ENCODE results near the gene SORCS2.
A peak's percentile ranks its signal among the peaks of the same experiment; 100 is the strongest.

SORCS2 gene

GRCh38 chr4:7655511-7656243 is 463.3 kb downstream of the SORCS2 start:
- TF ChIP-seq REST (IDR thresholded peaks at IDR 0.05; ENCODE audit: insufficient read depth in 1 of 2, low read depth in 2 of 2, low read length in 2 of 2) (0 out of 4 replicates have a peak, but pooled peaks of 1 of the 2 experiments have one; percentile 22), SIN3A (IDR thresholded peaks at IDR 0.05; ENCODE audit: borderline replicate concordance, insufficient read depth, low read length) (no peak), TAF1 (IDR thresholded peaks at IDR 0.05; ENCODE audit: borderline replicate concordance, insufficient read depth, low read length) (0 out of 2 replicates have a peak, but pooled peaks have one; percentile 22), POLR2AphosphoS5 (IDR thresholded peaks at IDR 0.05; ENCODE audit: low read depth, low read length) (peak; percentile 5)

GRCh38 chr4:7656244-7656800 is 464.0 kb downstream of the SORCS2 start:
- TF ChIP-seq REST (IDR thresholded peaks at IDR 0.05; ENCODE audit: insufficient read depth in 1 of 2, low read depth in 2 of 2, low read length in 2 of 2) (no peak), POLR2AphosphoS5 (IDR thresholded peaks at IDR 0.05; ENCODE audit: low read depth, low read length) (peak; percentile 17; the same call in 1 of the 2 replicates)

- no peak for TF ChIP-seq SIN3A (IDR thresholded peaks at IDR 0.05; ENCODE audit: borderline replicate concordance, insufficient read depth, low read length)
- no peak for TF ChIP-seq TAF1 (IDR thresholded peaks at IDR 0.05; ENCODE audit: borderline replicate concordance, insufficient read depth, low read length)
These were observed 465.4 kb downstream of the SORCS2 start for GRCh38 chr4:7657545-7658297.

GRCh38 chr4:7658341-7659204 is 466.2 kb downstream of the SORCS2 start:
- TF ChIP-seq TAF1 (IDR thresholded peaks at IDR 0.05; ENCODE audit: borderline replicate concordance, insufficient read depth, low read length) (no peak), REST (IDR thresholded peaks at IDR 0.05; ENCODE audit: insufficient read depth in 1 of 2, low read depth in 2 of 2, low read length in 2 of 2) (no peak), SIN3A (IDR thresholded peaks at IDR 0.05; ENCODE audit: borderline replicate concordance, insufficient read depth, low read length) (no peak), POLR2AphosphoS5 (IDR thresholded peaks at IDR 0.05; ENCODE audit: low read depth, low read length) (no peak), FOXP2 (optimal IDR thresholded peaks at IDR 0.05; ENCODE audit: borderline replicate concordance, extremely low read depth, extremely low read length, insufficient read depth) (no peak)

GRCh38 chr4:7659429-7660175 is 467.3 kb downstream of the SORCS2 start:
- TF ChIP-seq FOXP2 (optimal IDR thresholded peaks at IDR 0.05; ENCODE audit: borderline replicate concordance, extremely low read depth, extremely low read length, insufficient read depth) (no peak), TAF1 (IDR thresholded peaks at IDR 0.05; ENCODE audit: borderline replicate concordance, insufficient read depth, low read length) (no peak), POLR2AphosphoS5 (IDR thresholded peaks at IDR 0.05; ENCODE audit: low read depth, low read length) (no peak), SIN3A (IDR thresholded peaks at IDR 0.05; ENCODE audit: borderline replicate concordance, insufficient read depth, low read length) (no peak), REST (IDR thresholded peaks at IDR 0.05; ENCODE audit: insufficient read depth in 1 of 2, low read depth in 2 of 2, low read length in 2 of 2) (no peak)

Measured in PFSK-1 (cell line).